Superior temporal gyrus (tissue), 1 donor: ENCODE data around the gene RIMBP3C.
"Not testable (repeated sequence)": the region's sequence is repeated elsewhere in the genome, so short reads cannot be mapped to it uniquely, and the experiment has no call there.

ENCODE experiments used
- DNase-seq: peaks from one replicate; pipeline ENCODE4 v3.0.0-alpha.2; 2016; ENCODE audit errors: extremely low spot score

Gene RIMBP3C, protein sequence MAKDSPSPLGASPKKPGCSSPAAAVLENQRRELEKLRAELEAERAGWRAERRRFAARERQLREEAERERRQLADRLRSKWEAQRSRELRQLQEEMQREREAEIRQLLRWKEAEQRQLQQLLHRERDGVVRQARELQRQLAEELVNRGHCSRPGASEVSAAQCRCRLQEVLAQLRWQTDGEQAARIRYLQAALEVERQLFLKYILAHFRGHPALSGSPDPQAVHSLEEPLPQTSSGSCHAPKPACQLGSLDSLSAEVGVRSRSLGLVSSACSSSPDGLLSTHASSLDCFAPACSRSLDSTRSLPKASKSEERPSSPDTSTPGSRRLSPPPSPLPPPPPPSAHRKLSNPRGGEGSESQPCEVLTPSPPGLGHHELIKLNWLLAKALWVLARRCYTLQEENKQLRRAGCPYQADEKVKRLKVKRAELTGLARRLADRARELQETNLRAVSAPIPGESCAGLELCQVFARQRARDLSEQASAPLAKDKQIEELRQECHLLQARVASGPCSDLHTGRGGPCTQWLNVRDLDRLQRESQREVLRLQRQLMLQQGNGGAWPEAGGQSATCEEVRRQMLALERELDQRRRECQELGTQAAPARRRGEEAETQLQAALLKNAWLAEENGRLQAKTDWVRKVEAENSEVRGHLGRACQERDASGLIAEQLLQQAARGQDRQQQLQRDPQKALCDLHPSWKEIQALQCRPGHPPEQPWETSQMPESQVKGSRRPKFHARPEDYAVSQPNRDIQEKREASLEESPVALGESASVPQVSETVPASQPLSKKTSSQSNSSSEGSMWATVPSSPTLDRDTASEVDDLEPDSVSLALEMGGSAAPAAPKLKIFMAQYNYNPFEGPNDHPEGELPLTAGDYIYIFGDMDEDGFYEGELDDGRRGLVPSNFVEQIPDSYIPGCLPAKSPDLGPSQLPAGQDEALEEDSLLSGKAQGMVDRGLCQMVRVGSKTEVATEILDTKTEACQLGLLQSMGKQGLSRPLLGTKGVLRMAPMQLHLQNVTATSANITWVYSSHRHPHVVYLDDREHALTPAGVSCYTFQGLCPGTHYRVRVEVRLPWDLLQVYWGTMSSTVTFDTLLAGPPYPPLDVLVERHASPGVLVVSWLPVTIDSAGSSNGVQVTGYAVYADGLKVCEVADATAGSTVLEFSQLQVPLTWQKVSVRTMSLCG (N-terminal part only)

DNA sequence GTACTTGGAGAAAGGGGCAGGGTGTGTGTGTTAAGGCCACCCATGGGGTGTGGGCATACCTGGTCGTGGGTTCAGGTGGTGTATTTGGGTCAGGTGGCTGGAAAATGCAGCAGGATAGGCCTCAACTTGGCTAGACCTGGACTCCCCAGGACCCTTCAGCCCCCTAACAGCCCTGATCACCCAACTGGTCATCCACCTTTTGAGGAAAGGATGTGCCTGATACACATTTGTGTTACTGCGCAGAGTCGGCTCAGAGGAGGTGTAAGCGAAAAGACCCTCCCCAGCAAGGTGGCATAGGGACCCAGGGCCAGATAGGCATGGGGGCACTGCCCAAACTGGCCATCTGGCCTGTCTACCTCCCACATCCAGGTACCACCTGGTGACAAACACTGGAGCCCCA, at the start of gene RIMBP3C:
Gene RIMBP3C (minus strand): TSS at position 101 of the 400 bp plus-strand sequence. CDS start 485 bp downstream, outside the sequence.
- DNase-seq, result not testable (repeated sequence)

DNA sequence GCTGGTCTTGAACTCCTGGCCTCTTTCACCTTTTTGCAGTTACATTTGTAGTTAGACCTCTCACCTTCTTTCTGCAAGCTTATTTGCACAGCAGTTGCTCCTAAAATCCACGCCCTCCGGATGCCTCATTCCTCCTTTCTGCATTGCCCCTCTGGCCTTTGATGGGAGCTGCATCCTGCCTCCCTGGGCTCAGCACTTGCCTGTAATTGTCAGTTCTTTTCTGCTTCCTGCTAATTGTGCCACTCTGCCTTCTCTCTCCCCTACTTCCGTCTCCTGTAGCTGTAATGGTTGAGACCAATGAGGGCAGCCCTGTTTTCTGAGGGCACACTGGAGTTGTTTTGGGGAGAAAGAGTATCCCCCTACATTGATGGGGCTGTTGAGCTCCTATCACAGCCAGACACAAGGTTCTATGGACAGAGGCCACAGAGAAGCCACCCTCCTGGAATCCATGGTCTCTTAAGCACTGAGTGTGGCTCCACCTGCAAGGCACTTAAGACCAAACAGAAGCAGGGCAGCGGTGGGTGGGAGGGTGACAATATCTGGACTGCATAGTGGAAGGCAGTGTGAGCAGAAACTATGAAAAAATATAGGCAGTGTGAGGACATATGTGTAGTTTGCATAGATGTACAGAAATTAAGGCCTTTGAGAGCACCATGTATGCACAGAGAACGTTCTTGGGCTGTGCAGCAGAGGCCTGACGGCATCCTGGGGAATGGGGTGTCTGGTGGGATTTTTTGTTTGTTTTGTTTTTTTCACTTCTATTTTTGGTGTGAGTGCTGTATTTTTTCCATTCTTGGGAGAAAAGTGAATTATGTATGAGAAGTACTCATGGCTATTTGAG, 48.0 kb upstream of the RIMBP3C start:
- no peak for DNase-seq

DNA sequence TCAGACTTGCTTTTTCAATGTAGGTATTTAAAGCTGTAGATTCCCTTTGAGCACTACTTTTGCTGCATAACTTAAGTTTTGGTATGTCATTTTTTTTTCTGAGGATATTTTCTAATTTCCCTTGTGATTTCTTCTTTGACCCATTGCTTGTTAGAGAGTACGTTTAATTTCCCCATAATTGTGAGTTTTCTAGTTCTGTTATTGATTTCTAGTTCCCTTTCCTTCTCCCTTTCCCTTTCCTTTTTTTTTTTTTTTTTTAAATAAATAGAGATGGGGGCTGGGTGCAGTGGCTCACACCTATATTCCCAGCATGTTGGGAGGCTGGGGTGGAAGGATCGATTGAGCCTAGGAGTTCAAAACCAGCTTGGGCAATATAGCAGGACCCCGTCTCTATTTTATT, 47.0 kb upstream of the RIMBP3C start:
- no peak for DNase-seq

DNA sequence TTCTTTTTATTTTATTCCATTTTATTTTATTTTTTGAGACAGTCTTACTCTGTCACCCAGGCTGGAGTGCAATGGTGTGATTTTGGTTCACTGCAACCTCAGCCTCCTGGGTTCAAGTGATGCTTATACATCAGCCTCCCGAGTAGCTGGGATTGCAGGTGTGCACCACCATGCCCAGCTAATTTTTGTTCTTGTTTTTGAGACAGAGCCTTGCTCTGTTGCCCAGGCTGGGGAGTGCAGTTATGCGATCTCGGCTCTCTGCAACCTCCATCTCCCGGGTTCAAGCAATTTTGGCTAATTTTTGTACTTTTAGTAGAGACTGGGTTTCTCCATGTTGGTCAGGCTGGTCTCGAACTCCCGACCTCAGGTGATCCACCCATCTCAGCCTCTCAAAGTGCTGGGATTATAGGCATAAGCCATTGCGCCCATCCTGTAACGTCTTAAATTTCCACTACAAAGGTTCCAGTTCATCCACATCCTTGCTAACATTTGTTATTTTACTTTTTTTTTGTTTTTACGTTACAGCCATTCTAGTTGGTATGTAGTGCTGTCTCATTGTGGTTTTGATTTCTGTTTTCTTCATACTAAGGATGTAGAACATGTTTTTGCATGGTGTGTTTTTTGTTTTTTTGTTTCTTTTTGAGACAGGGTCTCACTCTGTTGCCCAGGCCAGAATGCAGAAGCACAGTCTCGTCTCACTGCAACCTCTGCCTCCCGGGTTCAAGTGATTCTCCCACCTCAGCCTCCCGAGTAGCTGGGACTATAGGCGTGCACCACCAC, 45.3 kb upstream of the RIMBP3C start:
- DNase-seq, result not testable (repeated sequence)

DNA sequence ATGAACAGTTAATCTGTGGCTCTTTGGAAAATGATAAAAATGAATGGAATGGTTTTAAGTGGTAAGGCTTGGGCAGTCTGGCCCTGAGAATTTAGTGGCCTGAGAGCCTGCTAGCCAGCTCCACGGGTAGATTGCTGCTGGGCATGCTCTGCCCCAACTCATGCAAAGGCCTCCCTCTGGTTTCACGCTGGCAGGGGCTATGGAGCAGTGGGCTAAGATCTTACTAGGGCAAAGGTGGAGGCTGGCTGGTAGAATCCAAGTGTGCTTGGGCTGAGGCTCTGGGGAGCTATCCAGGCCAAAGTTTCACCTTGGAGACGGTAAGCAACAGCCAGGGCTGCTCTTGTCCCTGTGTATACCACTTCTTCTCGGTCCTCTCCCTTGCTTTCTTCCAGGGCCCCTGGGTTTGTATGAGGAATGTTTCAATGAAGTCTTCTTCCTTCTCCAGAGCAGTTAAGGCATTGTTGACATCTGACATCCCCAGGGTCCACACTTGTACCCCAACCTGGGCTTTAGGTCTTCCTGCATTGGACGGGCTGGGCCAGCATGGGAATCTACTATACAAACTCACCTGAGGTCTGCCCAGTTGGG, 43.7 kb upstream of the RIMBP3C start:
- no peak for DNase-seq

DNA sequence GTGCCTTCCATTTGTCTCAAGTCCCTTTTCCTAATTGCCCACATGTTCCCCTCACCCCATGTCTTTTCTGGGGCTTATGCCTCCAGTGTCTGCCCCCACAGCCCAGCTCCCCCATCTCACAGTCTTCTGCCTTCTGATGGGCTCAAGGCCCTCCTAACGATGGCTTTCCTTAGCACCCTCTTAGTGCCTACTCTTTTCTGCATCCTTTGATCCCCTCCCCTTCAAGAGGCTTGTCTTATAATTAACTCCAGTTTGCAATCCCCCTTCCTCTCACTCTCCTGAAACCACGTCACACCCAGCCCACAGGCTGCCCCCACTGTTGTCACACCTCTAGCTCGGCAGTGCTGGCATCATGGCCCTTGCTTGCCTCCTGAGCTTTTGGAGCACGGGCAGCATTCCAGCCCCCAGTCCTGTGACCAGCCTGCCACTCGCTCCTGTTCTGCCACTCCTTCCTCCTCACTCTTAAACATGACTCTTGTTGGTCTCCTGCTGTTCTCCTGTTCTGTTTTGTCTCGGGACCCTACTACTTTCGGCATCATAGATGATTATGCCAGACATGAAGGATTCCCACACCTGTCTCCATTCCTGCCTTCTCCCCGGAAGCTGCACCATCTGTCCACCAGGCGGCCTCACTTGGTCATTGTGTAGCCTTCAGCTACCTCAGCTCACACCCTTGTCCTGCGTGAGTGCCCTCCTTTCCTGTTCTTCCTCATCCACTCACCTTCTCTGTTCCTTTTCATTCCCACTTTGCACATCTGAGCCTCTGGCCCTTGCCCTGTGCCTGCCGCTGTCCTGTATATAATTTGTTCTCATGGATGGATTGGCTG, 42.4 kb upstream of the RIMBP3C start:
- DNase-seq, result no peak

DNA sequence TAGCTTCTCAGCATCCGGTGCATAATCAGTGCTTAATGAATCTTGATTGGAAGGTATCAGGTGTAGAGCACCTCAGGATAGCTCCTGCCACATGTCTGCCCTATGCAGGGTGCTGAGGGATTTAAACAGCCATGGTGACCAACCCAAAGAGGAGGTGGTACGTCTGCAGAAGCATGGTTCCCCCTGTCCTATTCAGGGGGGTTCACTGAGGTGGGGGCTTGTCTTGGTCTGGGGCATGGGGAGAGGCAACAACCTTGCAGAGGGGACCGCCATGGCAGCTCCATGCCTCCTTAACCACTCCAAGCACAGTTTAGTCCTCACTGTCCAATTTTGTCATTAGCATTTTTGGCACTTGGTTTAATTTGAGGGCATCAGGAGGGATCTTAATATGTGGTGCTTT, 41.2 kb upstream of the RIMBP3C start:
- DNase-seq, result no peak

DNA sequence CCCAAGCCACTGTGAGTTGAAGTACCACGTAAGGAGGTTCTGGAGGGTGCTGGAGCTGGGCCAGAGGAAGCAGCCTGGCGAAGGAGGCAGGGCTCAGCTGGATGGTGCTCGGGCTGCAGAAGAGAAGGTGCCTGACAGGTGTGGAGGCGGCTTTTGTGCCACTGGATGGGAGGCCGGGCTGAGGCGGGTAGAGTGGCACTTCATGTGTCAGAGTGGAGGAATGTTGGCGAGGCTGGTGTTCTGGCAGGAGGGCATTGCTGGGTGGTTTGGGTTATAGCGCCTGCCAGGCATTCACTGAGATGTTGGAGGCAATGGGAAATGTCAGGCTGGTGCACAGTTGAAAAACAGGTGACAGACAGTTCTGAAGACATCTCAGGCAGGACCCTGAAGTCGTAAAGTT, 40.4 kb upstream of the RIMBP3C start:
- no peak for DNase-seq

DNA sequence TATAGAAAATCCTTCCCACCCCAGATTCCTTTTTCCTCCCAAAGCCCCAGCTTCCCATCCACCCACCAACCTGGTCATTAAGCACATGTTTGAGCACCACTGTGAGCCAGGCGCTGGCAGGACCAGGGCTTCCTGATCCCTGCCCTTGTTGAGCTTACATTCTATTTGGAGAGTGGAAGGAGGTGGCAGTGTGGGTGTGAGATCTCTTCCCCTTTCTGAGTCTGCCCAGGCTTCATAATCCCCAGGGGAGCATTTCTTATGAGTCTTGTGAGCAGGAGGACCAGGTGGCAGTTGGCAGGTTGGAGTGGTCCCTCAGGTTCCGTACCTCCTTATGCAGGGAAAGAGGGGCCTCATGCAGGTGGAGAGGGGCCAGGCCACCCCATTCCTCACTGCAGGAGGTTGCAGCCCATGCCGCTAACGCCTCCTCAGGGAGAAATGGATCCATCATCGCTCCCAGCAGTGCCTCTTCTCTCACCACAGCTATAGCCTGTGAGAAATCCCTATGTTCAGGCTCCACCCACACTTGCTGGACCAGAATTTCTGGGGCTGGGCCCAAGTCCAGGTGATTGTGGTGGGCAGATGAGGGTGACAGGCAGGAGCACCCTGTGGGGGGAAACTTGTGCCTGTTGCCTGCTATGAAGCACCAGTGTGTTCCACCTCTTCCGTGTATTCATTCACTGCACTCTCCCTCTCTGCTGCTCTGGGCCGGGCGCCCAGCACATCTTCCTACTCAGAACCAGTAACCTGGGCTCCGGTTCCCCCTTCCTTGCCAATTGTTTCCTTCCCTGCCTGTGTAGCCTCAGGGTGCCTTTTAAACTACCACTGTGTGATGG, 39.8 kb upstream of the RIMBP3C start:
- peak; percentile 42 for DNase-seq

DNA sequence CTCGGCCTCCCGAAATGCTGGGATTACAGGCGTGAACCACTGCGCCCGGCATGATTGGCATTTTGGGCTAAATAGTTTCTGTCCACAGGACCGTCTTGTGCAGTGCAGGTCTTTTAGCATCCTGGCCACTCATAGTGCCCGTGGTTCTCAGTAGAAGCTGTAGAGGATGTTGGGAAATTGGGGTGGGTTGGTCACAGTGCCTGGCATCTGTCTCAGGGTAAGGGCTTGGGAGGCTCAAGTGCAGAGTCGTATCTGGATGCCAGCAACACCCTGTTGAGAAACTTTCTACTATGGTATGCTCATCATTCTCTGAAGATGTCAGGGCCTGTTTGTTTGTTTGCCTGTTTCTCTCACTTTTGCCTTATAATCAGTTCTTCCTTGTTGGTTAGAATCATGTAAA, 38.1 kb upstream of the RIMBP3C start:
- no peak for DNase-seq

DNA sequence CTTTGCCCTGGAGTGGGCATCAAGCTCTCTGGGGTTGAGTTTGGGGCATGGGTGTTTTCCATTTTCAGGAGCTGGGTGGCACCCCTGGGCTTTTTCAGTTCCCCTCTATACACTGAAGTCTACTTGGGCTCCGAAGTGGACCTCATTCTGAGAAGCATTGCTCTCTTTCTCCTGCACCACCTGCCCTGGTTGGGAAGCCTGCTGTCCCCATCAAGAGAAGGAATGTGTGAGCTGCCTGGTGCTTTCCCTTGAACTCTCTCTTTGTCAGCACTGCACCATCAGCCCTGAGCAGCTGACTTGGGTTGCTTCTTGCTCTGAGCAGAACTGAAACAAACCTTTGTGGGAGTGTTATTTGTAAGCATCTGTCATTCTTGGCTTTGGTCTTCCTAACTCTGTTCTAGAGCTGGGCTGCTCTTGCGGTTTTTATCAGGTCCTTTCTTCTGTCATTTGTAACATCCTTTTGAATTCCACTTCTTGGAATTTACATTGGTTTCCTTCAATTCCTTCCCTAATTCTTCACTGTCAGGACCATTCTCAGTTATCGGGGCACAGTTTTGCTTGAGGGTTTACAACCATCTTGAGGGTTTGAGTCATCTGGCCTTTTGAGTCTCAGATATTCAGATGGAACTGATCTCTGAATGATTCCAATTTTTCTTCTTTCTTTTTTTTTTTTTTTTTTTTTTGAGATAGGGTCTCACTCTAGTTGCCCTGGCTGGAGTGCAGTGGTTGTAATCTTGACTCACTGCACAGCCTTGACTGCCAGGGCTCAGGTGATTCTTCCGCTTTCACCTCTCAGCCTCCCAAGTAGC, 36.7 kb upstream of the RIMBP3C start:
- peak; percentile 79 for DNase-seq

DNA sequence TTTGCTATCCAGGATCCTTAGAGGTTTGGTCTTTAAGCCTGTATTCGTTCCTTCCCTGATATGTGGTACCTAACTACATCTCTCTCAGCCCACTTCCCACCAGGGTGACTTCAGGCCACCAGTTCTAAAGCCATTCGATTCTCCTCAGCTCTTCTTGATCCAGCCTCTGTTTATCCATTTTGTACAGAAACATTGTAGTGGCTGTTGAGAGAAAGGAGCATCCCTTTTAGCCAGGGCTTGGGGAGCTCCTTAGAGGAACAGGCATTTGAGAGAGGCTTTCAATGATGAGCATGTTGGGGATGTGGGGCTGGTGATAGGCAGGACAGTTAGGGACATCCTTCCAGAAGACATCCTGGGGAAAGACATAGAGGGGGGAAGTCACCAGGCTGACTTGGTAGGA, 34.1 kb upstream of the RIMBP3C start:
- DNase-seq, result no peak

DNA sequence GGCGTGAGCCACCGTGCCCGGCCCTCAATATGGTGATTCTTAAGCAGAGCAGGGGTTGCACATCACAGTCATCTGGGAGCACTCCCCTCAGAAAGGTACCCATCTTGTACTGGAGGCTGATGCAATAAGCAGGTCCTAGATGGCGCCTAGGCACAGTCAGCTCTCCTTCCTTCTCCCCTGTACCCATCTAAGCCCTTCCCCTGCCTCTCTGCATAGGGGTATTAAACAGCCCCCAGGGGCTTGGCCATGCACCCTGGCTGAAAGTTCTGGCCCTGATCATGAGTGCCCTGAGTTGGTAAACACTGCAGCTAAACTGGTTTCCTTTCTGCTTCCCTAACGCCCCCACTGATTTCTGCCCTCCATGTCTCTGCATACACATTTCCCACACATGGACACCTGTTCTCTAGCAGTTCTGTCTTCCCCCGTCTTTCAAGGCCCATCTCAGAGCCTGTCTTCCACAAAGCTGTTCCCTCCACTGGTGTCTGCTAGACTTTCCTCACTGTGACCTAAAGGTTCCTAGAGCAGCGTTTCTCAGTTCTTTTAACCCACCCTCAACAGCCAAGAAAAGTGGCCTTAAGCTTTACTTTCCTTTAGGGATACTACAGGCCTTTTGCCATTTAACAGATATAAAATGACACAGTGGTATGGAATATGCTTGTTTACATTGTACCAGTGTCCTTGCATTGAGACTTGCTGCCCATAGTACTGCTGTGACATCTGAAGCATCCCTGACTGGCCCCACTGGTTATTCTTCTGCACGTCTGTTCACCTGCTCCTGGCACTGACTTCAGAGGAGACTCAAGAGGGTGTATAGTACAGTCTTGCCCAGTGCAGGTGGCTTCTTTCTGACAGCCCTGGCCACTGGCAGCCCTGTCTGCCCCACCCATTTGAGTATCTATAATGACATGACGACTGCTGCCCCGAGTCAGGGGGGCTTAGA, 31.8 kb upstream of the RIMBP3C start:
- no peak for DNase-seq

DNA sequence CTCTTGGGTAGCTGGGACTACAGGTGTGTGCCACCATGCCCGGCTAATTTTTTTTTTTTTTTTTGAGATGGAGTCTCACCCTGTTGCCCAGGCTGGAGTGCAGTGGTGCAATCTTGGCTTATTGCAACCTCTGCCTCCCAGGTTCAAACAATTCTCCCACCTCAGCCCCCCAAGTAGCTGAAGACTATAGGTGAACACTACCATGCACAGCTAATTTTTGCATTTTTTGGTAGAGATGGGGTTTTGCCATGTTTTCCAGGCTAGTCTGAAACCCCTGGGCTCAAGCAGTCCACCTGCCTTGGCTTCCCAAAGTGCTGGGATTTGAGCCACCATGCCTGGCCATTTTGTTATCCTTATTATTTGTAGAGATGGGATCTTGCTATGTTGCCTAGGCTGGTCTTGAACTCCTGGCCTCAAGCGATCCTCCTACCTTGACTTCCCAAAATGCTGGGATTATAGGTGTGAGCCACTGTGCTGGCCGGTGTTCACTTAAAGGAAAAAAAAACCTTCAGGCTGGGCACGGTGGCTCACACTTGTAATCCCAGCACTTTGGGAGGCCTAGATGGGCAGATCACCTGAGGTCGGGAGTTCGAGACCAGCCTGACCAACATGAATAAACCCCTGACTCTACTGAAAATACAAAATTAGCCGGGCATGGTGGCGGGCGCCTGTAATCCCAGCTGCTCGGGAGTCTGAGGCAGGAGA, 29.9 kb upstream of the RIMBP3C start:
- not testable (repeated sequence) for DNase-seq

DNA sequence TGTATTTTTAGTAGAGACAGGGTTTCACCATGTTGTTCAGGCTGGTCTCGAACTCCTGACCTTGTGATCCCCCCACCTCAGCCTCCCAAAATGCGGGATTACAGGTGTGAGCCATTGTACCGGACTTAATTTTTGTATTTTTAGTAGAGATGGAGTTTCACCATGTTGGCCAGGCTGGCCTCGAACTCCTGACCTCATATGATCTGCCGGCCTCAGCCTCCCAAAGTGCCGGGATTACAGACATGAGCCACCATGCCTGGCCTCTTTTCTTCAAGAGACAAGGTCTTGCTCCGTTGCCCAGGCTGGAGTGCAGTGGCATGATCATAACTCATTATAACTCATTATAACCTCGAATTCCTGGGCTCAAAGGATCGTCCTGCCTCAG, 29.4 kb upstream of the RIMBP3C start:
- DNase-seq, result not testable (repeated sequence)

DNA sequence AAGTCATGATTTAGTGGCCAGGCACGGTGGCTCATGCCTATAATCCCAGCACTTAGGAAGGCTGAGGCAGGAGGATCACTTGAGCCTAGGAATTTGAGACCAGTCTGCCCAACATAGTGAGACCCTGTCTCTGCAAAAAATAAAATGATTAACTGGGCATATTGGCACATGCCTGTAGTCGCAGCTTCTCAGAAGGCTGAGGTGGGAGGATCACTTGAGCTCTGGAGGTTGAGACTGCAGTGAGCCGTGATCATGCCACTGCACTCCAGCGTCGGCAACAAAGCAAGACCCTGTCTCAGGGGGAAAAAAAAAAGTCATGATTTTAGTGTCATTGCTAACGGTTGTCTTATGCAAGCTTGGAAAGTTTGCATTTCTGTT, 28.2 kb upstream of the RIMBP3C start:
- no peak for DNase-seq
